ENCODE data around the gene LRRC47. TPM values are rescaled to one million over a fixed set of nuclear protein-coding genes. Genes with fewer than 3 reads are reported as not detected.

LRRC47 gene
- polyA plus RNA-seq, 1 donor from 2014 or later: 59.2 TPM

Small RNA genes lying within 50 kb of the gene (small RNA-seq; reads per million reads assigned to genes)
- gene RF02197: 0 reads per million in 3 experiments
- 0 reads per million in 3 experiments for gene RN7SL574P

Other genes with a start within 250 kb of the LRRC47 start
- 6.0 and 17.6 TPM in 2 replicates for gene MEGF6, start 185.0 kb downstream of the LRRC47 start, polyA plus RNA-seq
- 16.8 and 22.4 TPM in 2 replicates for gene TPRG1L, start 171.5 kb downstream of the LRRC47 start, polyA plus RNA-seq
- 32.9 and 50.7 TPM in 2 replicates for gene WRAP73, start 146.4 kb downstream of the LRRC47 start, polyA plus RNA-seq
- not detected in 2 replicates for gene TP73, start 144.0 kb downstream of the LRRC47 start, polyA plus RNA-seq
- gene CCDC27, start 44.0 kb downstream of the LRRC47 start, polyA plus RNA-seq: not detected in 2 replicates
- gene SMIM1, start 23.7 kb downstream of the LRRC47 start, polyA plus RNA-seq: not detected in 2 replicates
- 8.1 and 21.5 TPM in 2 replicates for gene CEP104, start 60.7 kb upstream of the LRRC47 start, polyA plus RNA-seq
- 20.2 and 21.0 TPM in 2 replicates for gene DFFB, start 61.0 kb upstream of the LRRC47 start, polyA plus RNA-seq
- 24.3 and 28.2 TPM in 2 replicates for gene C1orf174, start 103.8 kb upstream of the LRRC47 start, polyA plus RNA-seq

Measured in neural cell (in vitro differentiated cells).